Spinal cord (tissue), 10 donors: Measurements from ENCODE around the gene PAGE1. TPM values are rescaled to one million over a fixed set of nuclear protein-coding genes. Genes with fewer than 3 reads are reported as not detected.
"Not testable (repeated sequence)": the region's sequence is repeated elsewhere in the genome, so short reads cannot be mapped to it uniquely, and the experiment has no call there.

Source experiments
- DNase-seq, 6 donors: peaks; one replicate each; pipeline versions ENCODE4 v3.0.0 to v3.0.0-alpha.2; 2013 to 2015; ENCODE audit warnings: low spot score in 6 of 6, low read depth in 4 of 6
- H3K27ac ChIP-seq: one replicate; pipeline ENCODE4 v1.5.1; 2013; ENCODE audit warnings: low read depth, low read length, control low read depth
- H3K27me3 ChIP-seq: one replicate; pipeline ENCODE4 v1.6.1; 2013; ENCODE audit warnings: low read length; ENCODE audit not compliant: control insufficient read depth, insufficient read depth
- H3K36me3 ChIP-seq: one replicate; pipeline ENCODE4 v1.6.1; 2013; ENCODE audit warnings: low read length; ENCODE audit not compliant: control insufficient read depth, insufficient read depth
- H3K4me1 ChIP-seq: one replicate; pipeline ENCODE4 v1.6.1; 2013; ENCODE audit warnings: low read length; ENCODE audit not compliant: control insufficient read depth, insufficient read depth
- H3K4me3 ChIP-seq: one replicate; pipeline ENCODE4 v1.5.1; 2013; ENCODE audit warnings: low read depth, low read length, control low read depth
- H3K9me3 ChIP-seq: one replicate; pipeline ENCODE4 v1.6.1; 2013; ENCODE audit warnings: low read length; ENCODE audit not compliant: control insufficient read depth, insufficient read depth
- WGBS: methylation state at CpG from one replicate; pipeline ENCODE4 v1.1.5; 2013; ENCODE audit warnings: missing lambda C conversion rate; ENCODE audit not compliant: insufficient coverage; 5-methylcytosine and 5-hydroxymethylcytosine counted together
- long read RNA-seq, 4 donors: transcript quantifications; one replicate each; lab custom pipeline, GENCODE V29; 2026
- polyA plus RNA-seq, 2 donors: library from polyadenylated mRNA; unstranded; fragments of 120-200 nt; gene quantifications; one replicate each; pipeline ENCODE4 v1.2.1, GENCODE V29; 2013; ENCODE audit not compliant: insufficient read length in 2 of 2
- total RNA-seq, 2 donors: library from RNA; depleted of rRNA in 1 of 2; stranded (reverse); fragments of 120-200 nt in 1 of 2; fragments of >200 nt in 1 of 2; gene quantifications; one replicate each; pipeline versions ENCODE4 v1.2.3 to v1.2.4, GENCODE V29; 2013 to 2014
- donor health status: healthy.

The PAGE1 gene, protein sequence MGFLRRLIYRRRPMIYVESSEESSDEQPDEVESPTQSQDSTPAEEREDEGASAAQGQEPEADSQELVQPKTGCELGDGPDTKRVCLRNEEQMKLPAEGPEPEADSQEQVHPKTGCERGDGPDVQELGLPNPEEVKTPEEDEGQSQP
- not detected for total RNA-seq
- polyA plus RNA-seq = not detected
- long read RNA-seq, donor 1 = 0 reads
- long read RNA-seq, donor 2 = 0 reads
- long read RNA-seq, donor 3 = 0 reads
- long read RNA-seq, donor 4 = 0 reads

DNA sequence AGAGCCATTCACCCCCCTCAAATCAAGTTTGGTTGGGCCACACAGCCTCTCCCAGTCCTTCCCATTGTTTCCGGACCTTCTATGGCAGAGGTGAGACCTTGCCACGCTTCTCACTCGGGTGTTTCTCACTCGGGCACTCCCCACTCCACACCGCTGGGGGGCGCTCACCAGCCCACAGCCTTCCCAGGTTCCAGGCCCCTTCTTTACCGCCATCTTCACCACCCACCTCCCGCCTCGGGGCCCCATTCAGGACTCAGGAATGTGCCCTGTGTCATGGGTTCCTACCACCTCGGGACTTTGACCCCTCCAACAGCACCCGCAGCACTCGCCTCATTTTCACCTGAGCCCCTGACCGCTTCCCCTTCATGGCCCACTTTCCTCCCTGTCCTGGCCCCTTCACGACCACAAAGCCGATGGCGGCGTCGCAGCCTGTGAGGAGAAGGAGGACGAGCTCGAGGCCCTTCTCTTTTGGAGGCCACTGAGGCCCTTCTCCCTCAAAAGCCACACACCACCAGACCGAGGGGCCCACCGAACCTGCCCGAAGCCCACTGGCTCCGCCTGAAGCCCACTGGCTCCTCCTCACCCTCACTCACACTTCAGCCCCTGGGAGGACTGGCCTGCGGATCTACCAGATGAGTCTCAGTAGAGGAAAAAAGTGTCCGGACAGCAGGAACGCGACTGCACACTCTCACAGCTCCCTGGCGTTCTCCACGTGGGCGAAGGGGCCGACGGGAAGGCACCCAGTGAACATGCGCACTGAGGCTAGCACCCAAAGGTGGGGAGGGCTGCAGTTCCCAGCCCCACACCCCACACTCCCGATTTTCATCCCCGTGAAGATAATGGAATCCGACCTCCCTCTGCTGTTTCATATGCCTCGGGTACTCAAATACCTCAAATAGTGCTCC, at the start of gene PAGE1:
TSS of gene PAGE1 (minus strand) at position 709 of the 905 bp plus-strand sequence. CDS start 1,214 bp downstream, outside the sequence.
- no peaks in the 10 kb centered on the region for H3K4me1 ChIP-seq
- no peaks in the 10 kb centered on the region for H3K9me3 ChIP-seq
- H3K4me3 ChIP-seq = no peak within 1 kb of the TSS
- no peaks in the 10 kb centered on the region for H3K27me3 ChIP-seq
- WGBS = 85% methylated on average over 37 of the region's 38 CpGs
- DNase-seq = no peak
- no peak within 1 kb of the TSS for H3K27ac ChIP-seq
- H3K36me3 ChIP-seq = no peaks in the 10 kb centered on the region

DNA sequence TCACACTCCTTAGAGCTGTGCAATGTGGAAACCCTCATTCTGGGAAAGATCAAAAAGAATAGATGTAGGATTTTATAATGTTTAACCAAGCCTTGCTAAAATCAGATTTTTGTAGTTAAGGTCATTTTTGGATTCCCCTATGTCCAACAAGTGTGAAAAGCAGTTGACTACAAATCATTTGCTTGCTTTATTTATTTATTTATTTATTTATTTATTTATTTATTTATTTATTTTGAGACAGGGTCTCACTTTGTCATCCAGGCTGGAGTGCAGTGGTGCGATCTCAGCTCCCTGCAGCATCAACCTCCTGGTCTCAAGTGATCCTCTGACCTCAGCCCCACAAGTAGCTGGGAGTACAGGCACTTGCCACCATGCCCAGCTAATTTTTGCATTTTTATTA, 45.7 kb upstream of the PAGE1 start:
- not testable (repeated sequence) for H3K4me1 ChIP-seq, H3K4me3 ChIP-seq, H3K27ac ChIP-seq, DNase-seq, H3K36me3 ChIP-seq, H3K27me3 ChIP-seq, H3K9me3 ChIP-seq
- 88% methylated on average over 1 of the region's 1 CpG for WGBS

DNA sequence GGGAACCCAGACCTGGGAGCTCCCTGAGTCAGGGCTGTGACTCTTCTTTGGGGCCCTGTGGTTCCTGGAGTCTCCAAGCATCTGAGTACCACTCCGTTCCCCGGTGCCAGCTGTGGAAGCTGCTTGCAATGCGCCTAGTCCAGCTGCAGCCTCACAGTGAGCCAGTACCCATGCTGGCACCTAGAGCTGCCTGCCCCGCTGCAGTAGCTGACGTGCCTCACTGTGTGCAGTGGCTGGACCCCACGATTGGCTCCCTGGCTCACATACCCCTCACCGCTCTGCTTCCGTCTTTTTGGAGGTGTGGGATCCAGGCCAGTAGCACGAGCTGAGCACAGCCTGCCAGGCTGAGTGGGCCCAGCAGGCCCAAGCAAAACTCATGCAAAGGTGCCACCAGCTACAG, 32.1 kb upstream of the PAGE1 start:
- no peaks in the 10 kb centered on the region for H3K36me3 ChIP-seq
- WGBS = 75% methylated on average over 9 of the region's 9 CpGs
- H3K4me3 ChIP-seq = no peak overlapping the region
- DNase-seq = no peak
- H3K27ac ChIP-seq = no peak overlapping the region
- no peaks in the 10 kb centered on the region for H3K9me3 ChIP-seq
- H3K4me1 ChIP-seq = no peaks in the 10 kb centered on the region
- H3K27me3 ChIP-seq = no peaks in the 10 kb centered on the region

DNA sequence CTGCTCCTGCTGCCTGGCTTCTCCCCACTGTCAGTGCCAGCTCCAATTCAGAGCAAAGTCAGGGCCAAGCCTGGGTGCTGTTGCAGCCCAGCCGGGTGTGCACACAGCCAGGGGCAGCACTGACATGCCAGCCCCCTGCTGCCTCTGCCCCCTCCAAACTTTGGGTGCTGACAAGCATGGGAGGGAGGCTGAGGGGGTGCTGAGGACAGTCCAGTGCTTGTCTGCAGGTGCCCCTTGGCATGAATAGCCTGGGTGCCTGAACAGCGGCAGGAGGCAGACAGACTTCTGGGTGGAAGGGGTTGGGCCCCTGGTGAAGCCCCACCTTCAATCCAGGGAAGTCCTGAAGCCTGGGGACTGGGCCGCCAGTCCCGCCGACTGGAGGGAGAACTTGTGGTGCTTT, 31.2 kb upstream of the PAGE1 start:
- WGBS = 92% methylated on average over 5 of the region's 5 CpGs
- no peak overlapping the region for H3K4me3 ChIP-seq
- H3K4me1 ChIP-seq = no peaks in the 10 kb centered on the region
- no peak overlapping the region for H3K27ac ChIP-seq
- no peaks in the 10 kb centered on the region for H3K27me3 ChIP-seq
- DNase-seq = no peak
- no peaks in the 10 kb centered on the region for H3K9me3 ChIP-seq
- H3K36me3 ChIP-seq = no peaks in the 10 kb centered on the region

DNA sequence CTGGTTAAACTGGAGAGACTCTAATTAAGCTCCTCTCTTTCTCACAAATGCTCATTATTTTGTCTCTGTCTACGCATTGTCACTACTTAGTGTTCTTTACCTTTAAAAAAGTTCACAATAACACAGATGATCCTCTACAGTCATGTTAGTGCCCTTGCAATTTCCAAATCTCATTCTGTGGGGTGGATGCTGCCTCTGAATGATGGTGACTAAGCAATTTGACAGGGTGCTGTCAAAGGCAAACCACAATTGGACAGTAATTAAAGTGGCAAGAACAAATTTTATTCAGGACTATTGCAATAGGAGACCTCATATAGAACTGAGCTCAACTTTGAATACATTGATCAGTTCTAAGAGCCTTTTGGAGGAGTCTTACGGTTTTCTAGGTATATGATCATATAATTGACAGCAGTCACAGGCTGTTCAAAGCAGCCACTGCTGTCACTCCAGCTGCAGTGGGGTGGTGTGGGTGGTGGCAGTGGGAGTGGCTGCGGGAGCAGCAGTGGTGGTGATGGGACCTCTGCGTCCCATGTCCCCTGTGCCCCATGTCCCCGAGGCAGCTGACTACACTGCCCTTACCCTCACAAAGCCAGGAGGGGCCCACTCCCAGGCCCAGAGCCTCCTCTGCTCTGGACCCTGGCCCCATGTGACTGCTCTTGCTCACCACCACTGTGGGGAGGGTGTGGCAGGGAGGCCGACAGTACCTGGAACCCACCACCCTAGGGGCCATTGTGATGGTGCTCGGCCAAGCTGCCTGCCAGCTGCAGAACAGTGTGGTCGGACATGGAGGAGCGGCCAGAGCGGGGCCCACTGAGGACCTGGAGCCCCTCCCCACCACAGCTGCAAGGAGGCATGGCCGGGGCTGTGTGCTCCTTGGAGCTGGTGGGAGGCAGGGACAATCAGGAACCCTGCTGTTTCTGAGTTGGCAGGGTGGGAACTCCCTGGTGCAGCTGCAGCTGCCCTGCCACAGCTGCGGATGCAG, 30.4 kb upstream of the PAGE1 start:
- no peaks in the 10 kb centered on the region for H3K27me3 ChIP-seq
- no peaks in the 10 kb centered on the region for H3K36me3 ChIP-seq
- H3K27ac ChIP-seq = no peak overlapping the region
- DNase-seq = no peak
- no peaks in the 10 kb centered on the region for H3K4me1 ChIP-seq
- no peaks in the 10 kb centered on the region for H3K9me3 ChIP-seq
- 82% methylated on average over 9 of the region's 12 CpGs for WGBS
- H3K4me3 ChIP-seq = no peak overlapping the region

DNA sequence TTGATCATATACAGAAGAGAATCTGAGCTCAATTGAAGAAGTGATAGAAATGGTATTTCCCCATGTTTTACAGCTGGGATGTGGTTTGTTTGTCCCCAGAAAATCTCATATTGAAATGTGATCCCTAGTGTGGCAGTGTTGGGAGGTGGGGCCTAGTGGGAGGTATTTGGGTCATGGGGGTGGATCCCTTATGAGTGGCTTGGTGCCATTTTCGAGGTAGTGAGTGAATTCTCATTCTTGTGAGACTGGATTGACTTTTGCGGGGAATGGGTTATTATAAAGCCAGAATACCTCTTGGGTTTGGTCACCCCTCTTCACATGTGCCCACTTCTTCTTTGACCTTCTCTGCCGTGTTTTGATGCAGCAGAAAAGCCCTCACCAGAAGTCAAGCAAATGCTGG, 29.6 kb upstream of the PAGE1 start:
- WGBS = 71% methylated on average over 1 of the region's 3 CpGs
- no peaks in the 10 kb centered on the region for H3K9me3 ChIP-seq

DNA sequence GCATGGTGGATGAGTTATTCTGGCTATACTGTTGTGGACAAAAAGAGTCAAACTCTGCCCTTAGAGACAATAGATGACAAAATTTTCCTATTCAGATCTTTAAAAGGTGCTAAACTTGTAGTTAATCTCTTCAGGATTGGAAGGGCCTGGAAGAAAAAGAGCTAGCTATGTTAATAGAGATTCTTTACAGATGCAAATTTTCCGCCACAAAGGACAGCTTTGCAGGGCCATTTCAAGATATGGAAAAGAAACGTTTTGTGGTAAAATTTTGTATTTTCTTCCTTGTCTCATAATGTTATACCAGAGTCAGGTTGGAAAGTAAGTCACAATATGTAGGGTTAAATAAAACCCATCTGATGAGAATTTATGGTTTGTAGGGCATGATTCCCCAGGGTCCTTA, 24.3 kb upstream of the PAGE1 start:
- not testable (repeated sequence) for H3K4me1 ChIP-seq, DNase-seq, H3K4me3 ChIP-seq, H3K27me3 ChIP-seq, H3K36me3 ChIP-seq, H3K27ac ChIP-seq, H3K9me3 ChIP-seq
- no CpG with 5 or more reads among the region's 2 CpGs for WGBS

More for the DNA sequence above, 29.6 kb upstream of the PAGE1 start:
- Histone ChIP-seq H3K4me3 (no peak overlapping the region), H3K27ac (no peak overlapping the region), H3K4me1 (no peaks in the 10 kb centered on the region), H3K27me3 (no peaks in the 10 kb centered on the region), H3K36me3 (no peaks in the 10 kb centered on the region)
- DNase-seq = no peak

DNA sequence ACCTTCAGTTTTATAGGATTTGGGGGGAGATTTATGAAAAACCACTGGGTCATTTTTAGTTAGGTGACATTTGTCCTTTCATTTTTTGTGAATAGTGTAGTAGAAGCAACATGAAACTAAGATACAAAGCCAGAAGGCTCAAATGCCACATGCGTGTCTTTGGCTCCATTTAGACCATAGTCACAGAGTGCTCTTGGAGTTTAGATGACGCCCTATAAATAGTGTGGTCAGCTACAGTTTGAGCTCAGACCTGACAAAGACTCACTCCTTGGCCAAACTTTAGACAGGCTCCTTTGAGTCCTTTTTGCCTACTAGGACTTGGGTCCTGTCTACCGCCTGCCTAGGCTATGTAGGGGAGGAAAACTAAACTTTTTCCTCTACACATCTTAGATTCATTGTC, 16.8 kb upstream of the PAGE1 start:
- no peak for DNase-seq
- Histone ChIP-seq H3K4me3 (no peak overlapping the region), H3K36me3 (no peaks in the 10 kb centered on the region), H3K4me1 (no peaks in the 10 kb centered on the region), H3K9me3 (no peaks in the 10 kb centered on the region), H3K27ac (no peak overlapping the region), H3K27me3 (no peaks in the 10 kb centered on the region)
- WGBS = no CpG with 5 or more reads among the region's 3 CpGs

DNA sequence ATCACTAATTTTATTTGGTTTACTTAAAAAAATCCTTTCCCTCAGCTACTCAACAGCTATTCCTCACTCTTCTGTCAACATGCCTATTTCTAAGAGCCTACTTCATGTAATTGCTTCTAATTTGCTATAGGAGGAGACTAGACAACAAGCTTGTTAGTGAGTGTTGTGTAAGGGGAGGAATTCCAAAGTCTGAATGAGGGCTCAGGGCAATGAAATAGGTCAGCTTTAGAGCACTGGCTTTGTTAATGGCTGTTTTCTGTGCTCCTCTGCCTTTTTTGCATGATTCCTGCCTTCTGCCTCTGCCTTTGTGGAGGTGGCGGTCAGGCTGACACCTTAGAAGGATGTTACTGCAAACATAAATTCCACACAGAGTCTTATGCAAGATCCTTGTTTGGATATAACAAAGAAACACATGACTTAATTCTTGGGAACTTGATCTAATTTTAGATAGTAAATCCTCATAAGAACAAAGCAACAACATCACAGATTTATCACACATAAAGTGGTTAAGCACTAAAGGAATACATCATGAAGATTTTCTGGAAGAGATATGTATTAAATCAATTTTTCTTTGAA, 15.0 kb upstream of the PAGE1 start:
- H3K27me3 ChIP-seq = no peaks in the 10 kb centered on the region
- DNase-seq = no peak
- H3K9me3 ChIP-seq = no peaks in the 10 kb centered on the region
- no peaks in the 10 kb centered on the region for H3K36me3 ChIP-seq
- WGBS = no CpG with 5 or more reads among the region's 1 CpG
- H3K4me3 ChIP-seq = no peak overlapping the region
- H3K27ac ChIP-seq = no peak overlapping the region
- H3K4me1 ChIP-seq = no peaks in the 10 kb centered on the region
